Stimulated activated CD4-positive, alpha-beta T cell treated with anti-CD3 and anti-CD28 coated beads, Interleukin-1b, Interleukin-23, amount 100 ng/mL, for 4 hours (primary cell): ENCODE measurements around the gene TMEM235.

Source experiments
- DNase-seq, 2 donors: peaks; one replicate each; pipeline ENCODE4 v3.0.0-alpha.2; 2020; ENCODE audit warnings: low read depth in 2 of 2

TMEM235 gene

GRCh38 chr17:78272181-78272913 lies 40.9 kb downstream of the TMEM235 start:
- DNase-seq = peak; percentile 41 to 61

- no peak for DNase-seq
These were observed 41.5 kb downstream of the TMEM235 start for GRCh38 chr17:78272914-78273258.

- no peak for DNase-seq
These were observed 42.4 kb downstream of the TMEM235 start for GRCh38 chr17:78273813-78274212.

- no peak for DNase-seq
These were observed 43.9 kb downstream of the TMEM235 start for GRCh38 chr17:78275355-78275754.

GRCh38 chr17:78276098-78276887 lies 44.9 kb downstream of the TMEM235 start:
- no peak for DNase-seq

- DNase-seq = no peak
These were observed 46.8 kb downstream of the TMEM235 start for GRCh38 chr17:78278139-78278741.

DNA sequence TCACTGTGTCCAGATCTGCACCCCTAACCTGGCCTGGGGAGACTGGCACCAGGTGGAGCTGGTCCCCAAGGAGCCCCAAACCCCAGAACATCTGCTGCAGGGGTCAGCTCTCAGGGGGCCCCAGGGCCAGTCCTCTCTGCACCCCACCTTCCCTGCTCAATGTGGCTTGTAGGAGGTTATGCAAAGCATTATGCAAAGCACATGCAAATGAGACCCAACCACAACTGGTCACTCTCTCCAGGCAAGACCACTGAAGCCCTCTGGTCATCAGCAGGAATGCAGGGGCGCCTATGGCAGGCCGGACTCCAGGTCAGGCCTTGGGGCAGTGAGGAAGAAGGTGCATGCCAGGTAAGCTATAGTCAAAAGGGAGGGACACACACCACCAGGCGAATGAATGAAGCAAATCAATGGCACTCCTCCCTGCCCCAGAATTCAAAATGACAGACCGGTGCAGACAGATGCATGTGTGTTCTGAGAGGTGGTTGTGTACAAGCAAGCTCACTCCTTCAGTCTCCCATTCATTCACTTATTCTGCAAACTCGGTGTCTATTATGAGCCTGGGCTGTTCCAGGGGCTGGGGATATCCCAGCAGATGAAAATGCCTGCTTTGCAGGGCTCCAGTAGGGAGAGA lies 48.0 kb downstream of the TMEM235 start:
- no peak for DNase-seq

GRCh38 chr17:78281249-78281845 lies 49.9 kb downstream of the TMEM235 start:
- no peak for DNase-seq

DNA sequence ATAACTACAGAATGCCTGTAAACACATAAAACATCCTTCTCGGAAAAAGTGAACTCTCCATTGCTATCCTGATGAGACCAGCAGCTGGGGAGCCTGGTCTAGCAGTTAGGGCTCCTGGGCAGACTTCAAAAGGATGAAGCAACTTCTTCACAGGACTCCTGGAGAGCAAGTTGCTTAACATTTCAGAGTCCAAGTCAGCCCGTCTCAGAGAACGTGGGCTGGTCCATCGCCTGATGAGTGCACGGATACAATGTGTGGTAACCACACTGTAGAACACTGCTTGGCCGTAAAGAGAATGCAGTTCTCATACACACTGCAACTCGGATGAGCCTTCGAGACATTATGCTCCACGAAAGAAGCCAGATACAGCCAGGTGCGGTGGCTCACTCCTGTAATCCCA lies 52.7 kb downstream of the TMEM235 start:
- no peak for DNase-seq

- DNase-seq = no peak
These were observed 57.6 kb downstream of the TMEM235 start for GRCh38 chr17:78289004-78289403.

DNA sequence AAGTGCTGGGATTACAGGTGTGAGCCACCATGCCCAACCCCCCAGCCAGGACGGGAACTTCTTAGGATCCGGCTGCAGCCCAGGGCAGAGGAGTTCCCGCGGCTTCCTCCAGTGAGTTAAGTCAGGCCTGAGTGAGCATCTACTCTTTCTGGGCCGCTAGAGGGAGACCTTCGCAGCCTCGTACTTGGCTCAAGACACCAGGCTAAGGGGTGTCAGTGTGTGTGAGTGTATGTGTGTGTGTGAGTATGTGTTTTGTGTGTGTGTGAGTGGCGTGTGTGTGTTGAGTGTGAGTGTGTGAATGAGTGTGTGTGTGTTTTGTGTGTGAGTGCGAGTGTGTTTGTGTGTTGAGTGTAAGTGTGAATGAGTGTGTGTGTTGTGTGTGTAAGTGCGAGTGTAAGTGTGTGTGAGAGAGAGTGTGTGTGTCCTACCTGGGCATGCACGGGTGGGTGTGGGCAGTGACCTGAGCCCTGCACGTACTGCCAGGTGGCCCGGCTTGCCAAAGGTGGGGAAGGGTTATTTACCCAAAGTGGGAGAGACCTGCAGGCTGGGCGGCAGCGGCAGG lies 58.5 kb downstream of the TMEM235 start:
- DNase-seq = peak; percentile 50 to 72
